Activated naive CD8-positive, alpha-beta T cell treated with anti-CD3 and anti-CD28 coated beads, Interleukin-2, amount 50 U/mL, for 16 hours (primary cell): Measurements from ENCODE around the gene HTR6.

Source experiments
- DNase-seq: peaks from one replicate; pipeline ENCODE4 v3.0.0-alpha.2; 2020; ENCODE audit warnings: low read depth, low spot score

HTR6 gene

DNA sequence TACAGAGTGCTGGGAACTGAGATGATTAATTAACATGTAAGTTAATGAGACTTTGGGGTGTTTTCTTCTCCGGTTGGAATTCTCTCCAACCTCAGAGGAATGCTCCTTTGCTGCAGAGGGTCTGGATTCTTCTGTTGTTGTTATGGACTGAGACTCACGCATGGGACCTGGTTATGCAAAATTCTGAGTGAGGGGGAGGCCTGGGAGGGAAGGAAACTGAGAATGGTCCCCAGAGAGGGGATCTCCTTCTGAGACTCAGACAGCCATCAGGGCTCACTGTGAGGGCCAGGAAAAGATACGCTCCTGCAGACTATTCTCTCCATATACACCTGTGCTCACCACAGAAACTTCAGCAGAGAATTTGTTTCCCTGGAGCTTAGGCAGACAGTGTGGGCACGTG, 56.3 kb downstream of the HTR6 start:
- DNase-seq = no peak

GRCh38 chr1:19723874-19724273, 59.2 kb downstream of the HTR6 start:
- no peak for DNase-seq

GRCh38 chr1:19725606-19726005, 60.9 kb downstream of the HTR6 start:
- no peak for DNase-seq

GRCh38 chr1:19728413-19729145, 63.9 kb downstream of the HTR6 start:
- no peak for DNase-seq

GRCh38 chr1:19730232-19730631, 65.6 kb downstream of the HTR6 start:
- DNase-seq = no peak
